HG02852 (cell line): ENCODE data around the gene C9orf43.
"Not testable (repeated sequence)": the region's sequence is repeated elsewhere in the genome, so short reads cannot be mapped to it uniquely, and the experiment has no call there.

Experiments
- ATAC-seq: cut with Tn5 transposase; IDR thresholded peaks from one replicate; pipeline ENCODE4 v1.9.1; 2021; ENCODE audit warnings: mild to moderate bottlenecking, moderate library complexity; ENCODE audit not compliant: unreplicated experiment

Gene C9orf43

GRCh38 chr9:113410207-113410864 lies at the start of gene C9orf43, which contains the start of gene POLE3:
C9orf43 (plus strand) TSS chr9:113410747; CDS start chr9:113413494, 2,747 bp downstream.
POLE3 (minus strand) TSS chr9:113410675; CDS start chr9:113410293, 382 bp downstream.
- ATAC-seq = peak; percentile 94

GRCh38 chr9:113361304-113362018 lies 49.1 kb upstream of the C9orf43 start:
- no peak for ATAC-seq

GRCh38 chr9:113363336-113363735 lies 47.2 kb upstream of the C9orf43 start:
- no peak for ATAC-seq

- ATAC-seq = no peak
These were observed 45.6 kb upstream of the C9orf43 start for GRCh38 chr9:113364951-113365350.

- ATAC-seq = not testable (repeated sequence)
These were observed 44.9 kb upstream of the C9orf43 start for GRCh38 chr9:113365652-113366051.

GRCh38 chr9:113368348-113368981 lies 42.1 kb upstream of the C9orf43 start:
- no peak for ATAC-seq

- no peak for ATAC-seq
These were observed 41.3 kb upstream of the C9orf43 start for GRCh38 chr9:113368982-113369854.

- no peak for ATAC-seq
These were observed 40.7 kb upstream of the C9orf43 start for GRCh38 chr9:113369855-113370140.

GRCh38 chr9:113370806-113371325 lies 39.7 kb upstream of the C9orf43 start:
- no peak for ATAC-seq

GRCh38 chr9:113372059-113372458 lies 38.5 kb upstream of the C9orf43 start:
- no peak for ATAC-seq

- ATAC-seq = no peak
These were observed 37.3 kb upstream of the C9orf43 start for GRCh38 chr9:113373256-113373655.

GRCh38 chr9:113373676-113374392 lies 36.7 kb upstream of the C9orf43 start:
- ATAC-seq = no peak

- no peak for ATAC-seq
These were observed 35.2 kb upstream of the C9orf43 start for GRCh38 chr9:113375057-113376023.

GRCh38 chr9:113376634-113377567 lies 33.6 kb upstream of the C9orf43 start, which contains the start of gene HDHD3:
HDHD3 (minus strand) TSS chr9:113376986; CDS start chr9:113374354, 2,632 bp downstream.
- ATAC-seq = peak; percentile 86

- ATAC-seq = not testable (repeated sequence)
These were observed 31.3 kb upstream of the C9orf43 start for GRCh38 chr9:113379094-113379828.

GRCh38 chr9:113379829-113380210 lies 30.7 kb upstream of the C9orf43 start:
- not testable (repeated sequence) for ATAC-seq

- ATAC-seq = no peak
These were observed 29.6 kb upstream of the C9orf43 start for GRCh38 chr9:113380869-113381378.
